Keratinocyte (primary cell): ENCODE measurements around the gene SLC6A17. TPM values are rescaled to one million over a fixed set of nuclear protein-coding genes. Genes with fewer than 3 reads are reported as not detected.

ENCODE experiments used
- DNase-seq: peaks from one replicate; pipeline ENCODE4 v3.0.0-alpha.2; 2011; ENCODE audit warnings: low read depth, missing footprints, low spot score
- FAIRE-seq: peaks from 2 replicates; lab custom pipeline; 2011; peaks lifted over from hg19 to GRCh38; lab: Jason Lieb, UNC
- H2AFZ ChIP-seq: 2 replicates; pipeline ENCODE4 v1.6.0; 2012; ENCODE audit warnings: low read length, control low read depth, inconsistent platforms; ENCODE audit not compliant: control insufficient read depth
- H3K27ac ChIP-seq: 2 replicates; pipeline ENCODE4 v1.5.1; 2011; ENCODE audit warnings: low read length; ENCODE audit not compliant: control insufficient read depth, insufficient read depth
- H3K27me3 ChIP-seq: 3 replicates; pipeline ENCODE4 v1.6.0; 2011; ENCODE audit warnings: low read length; ENCODE audit not compliant: control insufficient read depth, insufficient read depth; ENCODE audit errors: extremely low read depth
- H3K36me3 ChIP-seq, 2 experiments: 2 replicates in 1 of 2; 3 replicates in 1 of 2; pipeline ENCODE4 v1.5.1; 2011; ENCODE audit warnings: low read length in 2 of 2, mild to moderate bottlenecking in 1 of 2; ENCODE audit not compliant: control insufficient read depth in 2 of 2, insufficient read depth in 2 of 2; ENCODE audit errors: extremely low read depth in 1 of 2
- H3K4me1 ChIP-seq: 3 replicates; pipeline ENCODE4 v1.5.1; 2011; ENCODE audit warnings: low read length; ENCODE audit not compliant: control insufficient read depth, insufficient read depth; ENCODE audit errors: extremely low read depth
- H3K4me2 ChIP-seq: 3 replicates; pipeline ENCODE4 v1.6.0; 2011; ENCODE audit warnings: low read depth, low read length; ENCODE audit not compliant: control insufficient read depth, insufficient read depth; ENCODE audit errors: extremely low read depth
- H3K4me3 ChIP-seq, 3 experiments: fragments of 200-600 bp in 1 of 3; sonication (generic) in 1 of 3; 2 replicates in 2 of 3; 3 replicates in 1 of 3; pipeline ENCODE4 v1.5.1; 2011 to 2016; ENCODE audit warnings: low read length in 3 of 3, mild to moderate bottlenecking in 3 of 3, control low read depth in 2 of 3, inconsistent platforms in 1 of 3, low read depth in 1 of 3, mixed read lengths in 1 of 3, mixed run types in 1 of 3, moderate library complexity in 1 of 3; ENCODE audit not compliant: control insufficient read depth in 2 of 3, insufficient read depth in 2 of 3; ENCODE audit errors: extremely low read depth in 1 of 3
- H3K79me2 ChIP-seq: 2 replicates; pipeline ENCODE4 v1.6.0; 2012; ENCODE audit warnings: low read length; ENCODE audit not compliant: control insufficient read depth, insufficient read depth
- H3K9ac ChIP-seq: 3 replicates; pipeline ENCODE4 v1.6.0; 2011; ENCODE audit warnings: low read length; ENCODE audit not compliant: control insufficient read depth, insufficient read depth; ENCODE audit errors: extremely low read depth
- H3K9me1 ChIP-seq: 3 replicates; pipeline ENCODE4 v1.6.0; 2011; ENCODE audit warnings: low read length; ENCODE audit not compliant: control insufficient read depth, insufficient read depth; ENCODE audit errors: extremely low read depth
- H3K9me3 ChIP-seq: 2 replicates; pipeline ENCODE4 v1.5.1; 2012; ENCODE audit warnings: low read depth, low read length; ENCODE audit not compliant: control insufficient read depth
- H4K20me1 ChIP-seq: 3 replicates; pipeline ENCODE4 v1.6.0; 2011; ENCODE audit warnings: low read length; ENCODE audit not compliant: control insufficient read depth, insufficient read depth; ENCODE audit errors: extremely low read depth
- EZH2 ChIP-seq: IDR thresholded peaks from one replicate; pipeline ENCODE4 v1.6.1; 2012; ENCODE audit warnings: inconsistent platforms, mild to moderate bottlenecking, low read length, moderate library complexity
- dilution Hi-C: fragments of 300-500 bp; cut with MboI; formaldehyde crosslinking; loops from one replicate; pipeline ENCODE4 v1.7.0; 2020; ENCODE audit warnings: low sequenced_read_pairs; ENCODE audit not compliant: extremely low pct_ligation_motif_present
- polyA plus RNA-seq, 5 experiments: library from polyadenylated mRNA; depleted of rRNA in 3 of 5; stranded (reverse) in 3 of 5; stranded (forward) in 1 of 5; unstranded in 1 of 5; fragments of >200 nt; gene quantifications; 1 replicate in 1 of 5; 2 replicates in 3 of 5; 3 replicates in 1 of 5; pipeline versions ENCODE4 v1.2.1 to v1.2.3, GENCODE V29; 2011 to 2012; ENCODE audit warnings: missing spikeins in 2 of 5, low read depth in 1 of 5, low replicate concordance in 1 of 5
- TF ChIP-seq, protein P1 (sequence below), 3 experiments: IDR thresholded peaks in 1 of 3; conservative IDR thresholded peaks in 1 of 3; optimal IDR thresholded peaks in 1 of 3; 2 replicates in 2 of 3; 3 replicates in 1 of 3; pipeline versions ENCODE3 to v1.5.1; 2011; ENCODE audit warnings: low read length in 3 of 3, mild to moderate bottlenecking in 3 of 3, moderate library complexity in 2 of 3, control low read depth in 1 of 3, inconsistent platforms in 1 of 3; ENCODE audit not compliant: insufficient read depth in 2 of 3; ENCODE audit errors: extremely low read depth in 1 of 3

SLC6A17 gene
- polyA plus RNA-seq, 1 donor (not counting 4 experiments of a cell fraction or from before 2014, with no cell fraction given) = 0.25 TPM

DNA sequence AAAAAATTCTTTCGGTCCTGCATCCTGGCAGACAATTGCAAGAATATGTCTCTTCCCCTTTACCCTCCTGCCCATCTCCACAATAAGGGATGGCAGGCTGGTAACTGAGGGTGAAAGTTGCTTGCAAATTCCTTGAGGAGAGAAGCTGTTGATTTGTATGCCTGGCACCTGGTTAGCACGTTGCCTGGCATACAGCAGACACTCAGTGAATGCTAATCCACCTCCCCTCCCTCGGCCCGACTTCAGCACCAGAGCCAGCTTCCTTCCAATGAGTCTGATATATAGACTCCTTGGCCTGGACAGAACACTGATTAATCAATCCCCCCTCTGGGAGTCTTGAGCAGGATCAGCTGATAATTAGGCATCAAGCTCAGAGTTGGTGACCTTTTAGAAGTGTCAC is 99.0 kb downstream of the SLC6A17 start:
- H3K27me3 ChIP-seq = no peaks in the 10 kb centered on the region
- dilution Hi-C loops = no loop called here
- no peaks in the 10 kb centered on the region for H3K36me3 ChIP-seq
- no peak overlapping the region for H3K4me3 ChIP-seq
- H3K9me1 ChIP-seq = no peaks in the 10 kb centered on the region
- H2AFZ ChIP-seq = no peak overlapping the region
- H4K20me1 ChIP-seq = no peaks in the 10 kb centered on the region
- H3K27ac ChIP-seq = no peak overlapping the region
- H3K9me3 ChIP-seq = no peaks in the 10 kb centered on the region
- TF ChIP-seq, protein P1, sequence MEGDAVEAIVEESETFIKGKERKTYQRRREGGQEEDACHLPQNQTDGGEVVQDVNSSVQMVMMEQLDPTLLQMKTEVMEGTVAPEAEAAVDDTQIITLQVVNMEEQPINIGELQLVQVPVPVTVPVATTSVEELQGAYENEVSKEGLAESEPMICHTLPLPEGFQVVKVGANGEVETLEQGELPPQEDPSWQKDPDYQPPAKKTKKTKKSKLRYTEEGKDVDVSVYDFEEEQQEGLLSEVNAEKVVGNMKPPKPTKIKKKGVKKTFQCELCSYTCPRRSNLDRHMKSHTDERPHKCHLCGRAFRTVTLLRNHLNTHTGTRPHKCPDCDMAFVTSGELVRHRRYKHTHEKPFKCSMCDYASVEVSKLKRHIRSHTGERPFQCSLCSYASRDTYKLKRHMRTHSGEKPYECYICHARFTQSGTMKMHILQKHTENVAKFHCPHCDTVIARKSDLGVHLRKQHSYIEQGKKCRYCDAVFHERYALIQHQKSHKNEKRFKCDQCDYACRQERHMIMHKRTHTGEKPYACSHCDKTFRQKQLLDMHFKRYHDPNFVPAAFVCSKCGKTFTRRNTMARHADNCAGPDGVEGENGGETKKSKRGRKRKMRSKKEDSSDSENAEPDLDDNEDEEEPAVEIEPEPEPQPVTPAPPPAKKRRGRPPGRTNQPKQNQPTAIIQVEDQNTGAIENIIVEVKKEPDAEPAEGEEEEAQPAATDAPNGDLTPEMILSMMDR (optimal IDR thresholded peaks at IDR 0.05 in 1 of 3, IDR thresholded peaks at IDR 0.05 in 1 of 3, conservative IDR thresholded peaks at IDR 0.05 in 1 of 3; ENCODE audit: extremely low read depth in 1 of 3, insufficient read depth in 2 of 3, low read length in 3 of 3) = no peak
- TF ChIP-seq EZH2 = no peak
- DNase-seq = no peak
- H3K4me2 ChIP-seq = no peak overlapping the region
- no peak for FAIRE-seq
- no peak overlapping the region for H3K9ac ChIP-seq
- H3K79me2 ChIP-seq = no peaks in the 10 kb centered on the region
- H3K4me1 ChIP-seq = peaks cover 11% of the 10 kb centered on the region

DNA sequence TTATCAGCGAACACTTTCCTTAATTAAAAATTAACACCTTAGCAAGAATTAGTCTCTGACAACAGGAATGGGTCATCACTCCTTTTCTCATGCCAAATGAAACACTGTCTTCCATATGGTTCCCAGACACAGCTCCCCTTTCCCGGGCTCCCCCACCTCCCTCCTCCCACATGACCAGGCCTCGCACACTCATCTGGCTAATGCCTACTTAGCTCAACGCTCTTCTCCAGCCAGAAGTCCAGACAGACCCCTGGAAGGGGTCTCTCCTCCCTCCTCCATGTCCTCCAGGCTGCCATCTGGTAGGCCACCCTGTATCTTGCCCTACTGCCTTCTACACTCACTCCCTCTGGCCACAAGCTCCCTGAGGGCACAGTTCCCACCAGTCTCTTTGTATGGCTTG is 99.7 kb downstream of the SLC6A17 start:
- Histone ChIP-seq H3K27ac (no peak overlapping the region), H3K36me3 (no peaks in the 10 kb centered on the region), H3K27me3 (no peaks in the 10 kb centered on the region), H3K4me3 (no peak overlapping the region), H3K9me3 (no peaks in the 10 kb centered on the region), H3K4me2 (no peak overlapping the region), H3K9me1 (no peaks in the 10 kb centered on the region), H2AFZ (no peak overlapping the region), H4K20me1 (no peaks in the 10 kb centered on the region), H3K4me1 (peaks cover 11% of the 10 kb centered on the region), H3K79me2 (no peaks in the 10 kb centered on the region), H3K9ac (no peak overlapping the region)
- TF ChIP-seq EZH2 = no peak
- TF ChIP-seq, protein P1 (optimal IDR thresholded peaks at IDR 0.05 in 1 of 3, IDR thresholded peaks at IDR 0.05 in 1 of 3, conservative IDR thresholded peaks at IDR 0.05 in 1 of 3; ENCODE audit: extremely low read depth in 1 of 3, insufficient read depth in 2 of 3, low read length in 3 of 3) = no peak
- DNase-seq (no peak), FAIRE-seq (no peak)
- dilution Hi-C loops = no loop called here
